ENCODE measurements around the gene FILIP1L. TPM values are rescaled to one million over a fixed set of nuclear protein-coding genes. Genes with fewer than 3 reads are reported as not detected.
A peak's percentile ranks its signal among the peaks of the same experiment; 100 is the strongest.

Gene FILIP1L
- total and polyA plus RNA-seq, 2 of the 13 experiments (the other 11 are each of a cell fraction or from before 2014, with no cell fraction given) = 8.1 to 187 TPM

GRCh38 chr3:99901200-99901926 is 212.9 kb downstream of the FILIP1L start (continued):
- no peak for TF ChIP-seq ZNF704 (CRISPR knock-in tag; IDR thresholded peaks at IDR 0.05; ENCODE audit: borderline replicate concordance)
- peak; percentile 61; the same call in 1 of the 2 replicates for TF ChIP-seq MAFF (IDR thresholded peaks at IDR 0.05; ENCODE audit: low read depth, low read length)
- peak; percentile 83; the same call in 1 of the 2 replicates for TF ChIP-seq ZNF878 (CRISPR knock-in tag; IDR thresholded peaks at IDR 0.05)
- TF ChIP-seq RFX3 (CRISPR knock-in tag; IDR thresholded peaks at IDR 0.05) = no peak
- no peak for TF ChIP-seq ZNF430 (CRISPR knock-in tag; IDR thresholded peaks at IDR 0.05)
- no peak for TF ChIP-seq NFYB (CRISPR knock-in tag; IDR thresholded peaks at IDR 0.05)
- no peak for TF ChIP-seq AGO2 (optimal IDR thresholded peaks at IDR 0.05; ENCODE audit: low read depth, low read length)
- TF ChIP-seq BCL6 (CRISPR knock-in tag; IDR thresholded peaks at IDR 0.05) = peak; percentile 88
- no peak for TF ChIP-seq TIGD3 (CRISPR knock-in tag; IDR thresholded peaks at IDR 0.05; ENCODE audit: borderline replicate concordance)
- TF ChIP-seq CBX1 (IDR thresholded peaks at IDR 0.05; ENCODE audit: low read depth) = no peak
- TF ChIP-seq ATF4 (CRISPR knock-in tag; IDR thresholded peaks at IDR 0.05) = peak in 1 of 2 experiments; percentile 62; a peak in 2 of 4 replicates
- TF ChIP-seq SALL2 (CRISPR knock-in tag; IDR thresholded peaks at IDR 0.05) = peak; percentile 28; the same call in 1 of the 2 replicates
- TF ChIP-seq SAP130 (CRISPR knock-in tag; IDR thresholded peaks at IDR 0.05; ENCODE audit: low read depth) = peak; percentile 78
- TF ChIP-seq FOXK1 (CRISPR knock-in tag; IDR thresholded peaks at IDR 0.05; ENCODE audit: borderline replicate concordance, low read depth) = peak; percentile 79
- no peak for TF ChIP-seq HNRNPLL (IDR thresholded peaks at IDR 0.05; ENCODE audit: low read depth, low read length, poor library complexity, severe bottlenecking)
- TF ChIP-seq SIN3A (IDR thresholded peaks at IDR 0.05; ENCODE audit: borderline replicate concordance, low read depth, low read length) = no peak
- no peak; the same call in 1 of the 2 replicates for TF ChIP-seq ZNF431 (CRISPR knock-in tag; IDR thresholded peaks at IDR 0.05; ENCODE audit: borderline replicate concordance, low read depth)
- TF ChIP-seq FOXJ3 (CRISPR knock-in tag; IDR thresholded peaks at IDR 0.05; ENCODE audit: borderline replicate concordance) = peak; percentile 87; the same call in 1 of the 2 replicates
- TF ChIP-seq ZGPAT (CRISPR knock-in tag; IDR thresholded peaks at IDR 0.05) = peak; percentile 94
- TF ChIP-seq UBTF (CRISPR knock-in tag; IDR thresholded peaks at IDR 0.05) = no peak
- peak; percentile 23; the same call in 1 of the 2 replicates for TF ChIP-seq ZMYM4 (CRISPR knock-in tag; IDR thresholded peaks at IDR 0.05)

All from HepG2 (cell line).